HepG2 (cell line): ENCODE measurements around the gene AGRN. TPM values are rescaled to one million over a fixed set of nuclear protein-coding genes. Genes with fewer than 3 reads are reported as not detected.
A peak's percentile ranks its signal among the peaks of the same experiment; 100 is the strongest.

Experiments
- ADNP ChIP-seq: sonication (generic); formaldehyde crosslinking; IDR thresholded peaks from 2 replicates; pipeline ENCODE4 v1.4.0; 2020; ENCODE audit warnings: missing genetic modification reagents
- BCL3 ChIP-seq: sonication (generic); formaldehyde crosslinking; IDR thresholded peaks from 2 replicates; pipeline ENCODE4 v1.5.1; 2020; ENCODE audit warnings: mild to moderate bottlenecking, missing genetic modification reagents, moderate library complexity
- BRF2 ChIP-seq: sonication (generic); formaldehyde crosslinking; IDR thresholded peaks from 2 replicates; pipeline ENCODE4 v1.8.1; 2022; ENCODE audit warnings: mild to moderate bottlenecking, missing genetic modification reagents
- GABPB1 ChIP-seq: IDR thresholded peaks from 2 replicates; pipeline ENCODE4 v1.6.1; 2016; ENCODE audit warnings: mild to moderate bottlenecking, missing genetic modification reagents, moderate library complexity, missing compliant biosample characterization
- HES4 ChIP-seq: sonication (generic); formaldehyde crosslinking; IDR thresholded peaks from 2 replicates; pipeline ENCODE4 v1.9.0; 2021; ENCODE audit warnings: mild to moderate bottlenecking, missing genetic modification reagents, borderline replicate concordance
- MTERF4 ChIP-seq: sonication (generic); formaldehyde crosslinking; IDR thresholded peaks from 2 replicates; pipeline ENCODE4 v1.8.0; 2023; ENCODE audit warnings: mild to moderate bottlenecking, missing genetic modification reagents
- NKX3-1 ChIP-seq: sonication (generic); formaldehyde crosslinking; IDR thresholded peaks from 2 replicates; pipeline ENCODE4 v1.5.0; 2020; ENCODE audit warnings: missing genetic modification reagents
- NR2F2 ChIP-seq: IDR thresholded peaks from 2 replicates; pipeline ENCODE4 v1.6.1; 2012; ENCODE audit warnings: low read depth, inconsistent platforms, borderline replicate concordance
- SNAPC4 ChIP-seq: sonication (generic); formaldehyde crosslinking; IDR thresholded peaks from 2 replicates; pipeline ENCODE4 v1.4.0; 2020; ENCODE audit warnings: mild to moderate bottlenecking, missing genetic modification reagents
- ZNF335 ChIP-seq: sonication (generic); formaldehyde crosslinking; IDR thresholded peaks from 2 replicates; pipeline ENCODE4 v1.4.0; 2020; ENCODE audit warnings: missing genetic modification reagents
- ZNF34 ChIP-seq: sonication (generic); formaldehyde crosslinking; IDR thresholded peaks from 2 replicates; pipeline ENCODE4 v1.4.0; 2020; ENCODE audit warnings: mild to moderate bottlenecking, missing genetic modification reagents, borderline replicate concordance
- ZNF530 ChIP-seq: sonication (generic); formaldehyde crosslinking; IDR thresholded peaks from 2 replicates; pipeline ENCODE4 v1.5.0; 2020; ENCODE audit warnings: low read depth, mild to moderate bottlenecking, missing genetic modification reagents
- ZNF619 ChIP-seq: sonication (generic); formaldehyde crosslinking; IDR thresholded peaks from 2 replicates; pipeline ENCODE4 v1.4.0; 2020; ENCODE audit warnings: mild to moderate bottlenecking, missing genetic modification reagents
- ZNF704 ChIP-seq: sonication (generic); formaldehyde crosslinking; IDR thresholded peaks from 2 replicates; pipeline ENCODE4 v1.8.1; 2023; ENCODE audit warnings: mild to moderate bottlenecking, inconsistent platforms, moderate library complexity, missing genetic modification reagents, borderline replicate concordance
- ZNF792 ChIP-seq: IDR thresholded peaks from 2 replicates; pipeline ENCODE4 v1.6.1; 2016
- ZUFSP ChIP-seq: sonication (generic); formaldehyde crosslinking; IDR thresholded peaks from 2 replicates; pipeline ENCODE4 v1.9.0; 2021; ENCODE audit warnings: missing genetic modification reagents, mild to moderate bottlenecking, borderline replicate concordance
- polyA plus RNA-seq, 8 experiments: library from polyadenylated mRNA; depleted of rRNA in 3 of 8; stranded (reverse) in 7 of 8; unstranded in 1 of 8; fragments of >200 nt; fragmentation: Illumina TruSeq in 4 of 8; extraction: Trizol in 4 of 8; gene quantifications; 2 replicates each; pipeline versions ENCODE4 v1.2.1 to v1.2.3, GENCODE V29; 2011 to 2016; ENCODE audit warnings: low read depth in 4 of 8, missing spikeins in 1 of 8, mixed read lengths in 1 of 8; ENCODE audit not compliant: insufficient read depth in 1 of 8
- total RNA-seq, 5 experiments: library from RNA; depleted of rRNA; stranded (reverse); fragments of >200 nt; fragmentation: Illumina TruSeq; extraction: Trizol; gene quantifications; 2 replicates each; pipeline ENCODE4 v1.2.3, GENCODE V29; 2016; ENCODE audit warnings: low read depth in 1 of 5

The AGRN gene
- total and polyA plus RNA-seq, 2 of the 13 experiments (the other 11 are each of a cell fraction or from before 2014, with no cell fraction given) = 29.8 to 65.2 TPM

GRCh38 chr1:1069711-1070676 is 50.1 kb downstream of the AGRN start (continued):
- TF ChIP-seq SNAPC4 (CRISPR knock-in tag) = no peak
- no peak for TF ChIP-seq HES4
- TF ChIP-seq NR2F2 = no peak
- no peak for TF ChIP-seq BRF2 (CRISPR knock-in tag)
- TF ChIP-seq BCL3 (CRISPR knock-in tag) = no peak
- no peak for TF ChIP-seq MTERF4
- no peak for TF ChIP-seq ZNF335 (CRISPR knock-in tag)
- no peak for TF ChIP-seq NKX3-1 (CRISPR knock-in tag)
- TF ChIP-seq ZUFSP = no peak
- TF ChIP-seq ZNF704 (CRISPR knock-in tag) = no peak
- no peak for TF ChIP-seq ZNF792 (CRISPR knock-in tag)
- TF ChIP-seq ADNP (CRISPR knock-in tag) = no peak
- no peak for TF ChIP-seq ZNF619 (CRISPR knock-in tag)
- TF ChIP-seq GABPB1 = peak; percentile 39; the same call in 1 of the 2 replicates
- no peak for TF ChIP-seq ZNF530 (CRISPR knock-in tag)
- no peak for TF ChIP-seq ZNF34 (CRISPR knock-in tag)
